DOHH2 (cell line): ENCODE data around the gene CDH12.

Experiments used
- EZH2phosphoT487 ChIP-seq: fragments of 200-600 bp; sonication (generic); IDR thresholded peaks from 2 replicates; pipeline ENCODE4 v1.6.1; 2017; ENCODE audit warnings: borderline replicate concordance, mild to moderate bottlenecking, antibody characterized with exemption, low read length, moderate library complexity, mixed read lengths
- TF ChIP-seq, protein P1 (sequence below): fragments of 200-600 bp; sonication (generic); IDR thresholded peaks from one replicate; pipeline ENCODE4 v1.5.1; 2014; ENCODE audit warnings: antibody characterized with exemption, mild to moderate bottlenecking, low read depth, low read length; ENCODE audit not compliant: poor library complexity, severe bottlenecking

GRCh38 chr5:22665801-22666200, 187.3 kb downstream of the CDH12 start:
- TF ChIP-seq, protein P1, sequence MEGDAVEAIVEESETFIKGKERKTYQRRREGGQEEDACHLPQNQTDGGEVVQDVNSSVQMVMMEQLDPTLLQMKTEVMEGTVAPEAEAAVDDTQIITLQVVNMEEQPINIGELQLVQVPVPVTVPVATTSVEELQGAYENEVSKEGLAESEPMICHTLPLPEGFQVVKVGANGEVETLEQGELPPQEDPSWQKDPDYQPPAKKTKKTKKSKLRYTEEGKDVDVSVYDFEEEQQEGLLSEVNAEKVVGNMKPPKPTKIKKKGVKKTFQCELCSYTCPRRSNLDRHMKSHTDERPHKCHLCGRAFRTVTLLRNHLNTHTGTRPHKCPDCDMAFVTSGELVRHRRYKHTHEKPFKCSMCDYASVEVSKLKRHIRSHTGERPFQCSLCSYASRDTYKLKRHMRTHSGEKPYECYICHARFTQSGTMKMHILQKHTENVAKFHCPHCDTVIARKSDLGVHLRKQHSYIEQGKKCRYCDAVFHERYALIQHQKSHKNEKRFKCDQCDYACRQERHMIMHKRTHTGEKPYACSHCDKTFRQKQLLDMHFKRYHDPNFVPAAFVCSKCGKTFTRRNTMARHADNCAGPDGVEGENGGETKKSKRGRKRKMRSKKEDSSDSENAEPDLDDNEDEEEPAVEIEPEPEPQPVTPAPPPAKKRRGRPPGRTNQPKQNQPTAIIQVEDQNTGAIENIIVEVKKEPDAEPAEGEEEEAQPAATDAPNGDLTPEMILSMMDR = no peak
- TF ChIP-seq EZH2phosphoT487 = no peak
